ENCODE measurements around the gene CNN1.

Gene CNN1

GRCh38 chr19:11540645-11541044 lies 2.0 kb downstream of the CNN1 start:
- Histone ChIP-seq H3K27me3 (ENCODE audit: insufficient read depth, low read length, poor library complexity) (no peaks in the 10 kb centered on the region), H3K4me2 (ENCODE audit: insufficient read depth, low read length) (no peak overlapping the region), H3K9ac (ENCODE audit: low read depth, low read length) (no peak overlapping the region), H4K20me1 (ENCODE audit: insufficient read depth, low read length) (no peaks in the 10 kb centered on the region), H2AFZ (ENCODE audit: low read depth, low read length) (no peak overlapping the region), H3K36me3 (ENCODE audit: insufficient read depth, low read length) (no peaks in the 10 kb centered on the region), H3K9me3 (ENCODE audit: insufficient read depth, low read length, severe bottlenecking) (no peaks in the 10 kb centered on the region), H3K4me1 (ENCODE audit: insufficient read depth, low read length) (no peaks in the 10 kb centered on the region), H3K4me3 (ENCODE audit: low read depth in 1 of 2, low read length in 2 of 2) (no peak overlapping the region), H3K79me2 (ENCODE audit: insufficient read depth, low read length) (no peaks in the 10 kb centered on the region), H3K27ac (ENCODE audit: low read length) (no peak overlapping the region)
- DNase-seq (no peak), ATAC-seq (ENCODE audit: insufficient read depth, low read depth) (no peak)
- TF ChIP-seq EZH2 (IDR thresholded peaks at IDR 0.05; ENCODE audit: borderline replicate concordance, low read depth, low read length, severe bottlenecking) = no peak
- no peak for TF ChIP-seq CTCF (IDR thresholded peaks at IDR 0.05; ENCODE audit: borderline replicate concordance, extremely low read depth, low read length, poor library complexity, severe bottlenecking)

- Histone ChIP-seq H3K79me2 (ENCODE audit: insufficient read depth, low read length) (no peaks in the 10 kb centered on the region), H3K9me3 (ENCODE audit: insufficient read depth, low read length, severe bottlenecking) (no peaks in the 10 kb centered on the region), H3K4me3 (ENCODE audit: low read depth in 1 of 2, low read length in 2 of 2) (no peak overlapping the region), H3K36me3 (ENCODE audit: insufficient read depth, low read length) (no peaks in the 10 kb centered on the region), H3K4me1 (ENCODE audit: insufficient read depth, low read length) (no peaks in the 10 kb centered on the region), H3K27ac (ENCODE audit: low read length) (no peak overlapping the region), H2AFZ (ENCODE audit: low read depth, low read length) (no peak overlapping the region), H3K9ac (ENCODE audit: low read depth, low read length) (no peak overlapping the region), H3K4me2 (ENCODE audit: insufficient read depth, low read length) (no peak overlapping the region), H3K27me3 (ENCODE audit: insufficient read depth, low read length, poor library complexity) (no peaks in the 10 kb centered on the region), H4K20me1 (ENCODE audit: insufficient read depth, low read length) (no peaks in the 10 kb centered on the region)
- no peak for ATAC-seq (ENCODE audit: insufficient read depth, low read depth)
- DNase-seq = no peak
- TF ChIP-seq EZH2 (IDR thresholded peaks at IDR 0.05; ENCODE audit: borderline replicate concordance, low read depth, low read length, severe bottlenecking) = no peak
- no peak for TF ChIP-seq CTCF (IDR thresholded peaks at IDR 0.05; ENCODE audit: borderline replicate concordance, extremely low read depth, low read length, poor library complexity, severe bottlenecking)
Observed at GRCh38 chr19:11541238-11541637, 2.6 kb downstream of the CNN1 start.

GRCh38 chr19:11547929-11548700 lies 9.5 kb downstream of the CNN1 start:
- ATAC-seq (ENCODE audit: insufficient read depth, low read depth) (no peak), DNase-seq (no peak)
- Histone ChIP-seq H4K20me1 (ENCODE audit: insufficient read depth, low read length) (0 out of 2 replicates have a peak, but pooled peaks cover 4% of the 10 kb centered on the region), H3K4me1 (ENCODE audit: insufficient read depth, low read length) (no peaks in the 10 kb centered on the region), H3K9me3 (ENCODE audit: insufficient read depth, low read length, severe bottlenecking) (no peaks in the 10 kb centered on the region), H3K27ac (ENCODE audit: low read length) (no peak overlapping the region), H3K4me2 (ENCODE audit: insufficient read depth, low read length) (no peak overlapping the region), H3K36me3 (ENCODE audit: insufficient read depth, low read length) (peaks cover 16% of the 10 kb centered on the region), H3K27me3 (ENCODE audit: insufficient read depth, low read length, poor library complexity) (no peaks in the 10 kb centered on the region), H2AFZ (ENCODE audit: low read depth, low read length) (no peak overlapping the region), H3K79me2 (ENCODE audit: insufficient read depth, low read length) (no peaks in the 10 kb centered on the region), H3K9ac (ENCODE audit: low read depth, low read length) (no peak overlapping the region), H3K4me3 (ENCODE audit: low read depth in 1 of 2, low read length in 2 of 2) (no peak overlapping the region)
- no peak for TF ChIP-seq CTCF (IDR thresholded peaks at IDR 0.05; ENCODE audit: borderline replicate concordance, extremely low read depth, low read length, poor library complexity, severe bottlenecking)
- no peak for TF ChIP-seq EZH2 (IDR thresholded peaks at IDR 0.05; ENCODE audit: borderline replicate concordance, low read depth, low read length, severe bottlenecking)

Data from DND-41 (cell line).